Dedifferentiated amniotic fluid mesenchymal stem cell (primary cell): ENCODE results near the gene EVX1.

Experiments used
- DNase-seq: peaks from one replicate; pipeline ENCODE4 v3.0.0-alpha.2; 2016; ENCODE audit errors: extremely low spot score

EVX1 gene

DNA sequence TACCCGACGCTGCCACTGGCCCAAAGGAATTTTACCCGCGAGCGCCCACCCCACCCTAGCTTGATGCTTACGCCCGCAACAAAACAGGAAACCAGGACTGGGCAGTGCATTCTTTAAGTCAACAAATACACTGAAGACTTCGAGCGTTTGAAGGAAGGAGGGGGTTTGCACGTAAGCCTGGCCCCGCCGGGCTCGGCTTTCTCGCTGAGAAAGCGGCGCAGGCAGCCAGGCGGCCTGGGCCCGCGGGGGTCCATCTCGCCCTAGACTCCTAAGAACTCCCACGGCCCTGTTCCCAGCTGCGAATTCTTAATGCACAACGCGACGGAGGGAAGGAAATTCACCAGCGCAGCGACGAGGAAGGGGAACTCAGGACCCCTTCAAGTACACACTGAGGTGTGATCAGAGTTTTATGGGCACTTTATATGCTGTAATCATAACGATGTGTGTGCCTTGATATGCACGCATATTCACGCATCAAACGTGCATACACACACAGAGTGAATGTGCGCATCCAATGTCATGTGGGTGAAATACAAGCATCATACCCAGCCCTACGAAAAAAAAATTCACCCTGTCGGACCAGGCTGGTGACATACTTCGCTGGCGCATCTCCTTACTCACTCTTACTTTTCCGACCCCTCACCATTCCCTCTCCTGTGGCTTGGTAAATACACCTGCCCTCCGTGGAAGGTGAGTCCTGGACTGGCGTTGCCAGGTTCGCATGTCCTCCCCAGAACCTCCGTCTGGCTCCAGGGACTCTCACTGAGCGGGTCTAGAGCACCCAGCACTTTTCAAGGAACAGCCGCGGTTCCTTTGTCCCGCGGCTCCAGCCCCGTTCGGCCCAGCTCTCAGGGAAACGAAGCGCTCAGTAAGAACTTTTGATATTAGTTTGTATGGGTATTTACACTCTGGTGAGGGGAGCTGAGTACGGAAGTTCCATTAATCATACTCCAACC is 37.0 kb upstream of the EVX1 start:
- no peak for DNase-seq

DNA sequence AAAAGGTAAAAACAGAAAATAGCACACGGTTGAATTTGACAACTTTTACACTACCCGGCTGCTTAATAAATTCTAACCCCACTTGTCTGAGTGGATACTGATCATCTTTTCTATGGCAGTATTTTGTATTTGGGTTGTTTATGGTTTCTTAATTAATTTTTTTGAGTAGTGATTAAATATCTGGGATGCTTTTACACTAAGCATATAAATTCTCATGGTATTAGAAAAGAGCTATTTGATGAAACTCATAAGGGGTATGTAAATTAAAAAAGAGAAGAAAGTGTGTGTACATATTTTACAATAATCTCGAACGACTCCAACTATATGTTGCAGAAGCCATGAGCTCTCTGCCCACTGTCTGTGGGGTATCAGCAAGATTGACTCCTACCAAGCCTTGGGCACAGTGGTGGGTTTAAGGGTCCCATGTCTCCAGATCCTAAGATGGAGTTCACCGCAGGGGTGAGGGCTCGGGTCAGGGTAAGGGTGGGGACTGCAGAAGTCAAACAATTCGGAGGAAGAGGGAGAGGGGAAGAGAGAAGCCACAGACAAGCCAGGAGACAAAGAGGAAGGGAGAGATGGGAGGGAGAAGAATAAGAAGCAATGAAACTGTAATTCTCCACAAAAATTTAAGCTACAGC is 35.1 kb upstream of the EVX1 start:
- no peak for DNase-seq

DNA sequence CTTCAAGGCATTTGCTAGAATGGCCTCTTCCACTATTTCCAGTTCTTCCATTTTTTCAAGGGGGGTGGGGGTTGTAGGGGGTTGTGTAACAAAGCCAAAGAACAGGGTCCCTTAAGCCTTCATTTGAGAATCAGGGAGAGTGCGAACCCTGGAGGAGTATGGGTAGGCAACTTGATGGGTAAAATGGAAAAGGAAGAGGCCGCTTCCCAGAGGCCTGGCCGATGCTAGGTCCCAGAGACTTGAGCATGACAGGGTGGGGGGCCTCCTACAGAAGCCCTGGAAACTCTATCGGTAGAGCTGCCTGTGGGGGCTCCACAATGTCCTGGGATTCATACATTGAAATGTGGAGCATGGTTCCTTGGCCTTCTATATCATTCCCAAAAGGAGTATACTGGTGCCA is 33.6 kb upstream of the EVX1 start:
- no peak for DNase-seq

DNA sequence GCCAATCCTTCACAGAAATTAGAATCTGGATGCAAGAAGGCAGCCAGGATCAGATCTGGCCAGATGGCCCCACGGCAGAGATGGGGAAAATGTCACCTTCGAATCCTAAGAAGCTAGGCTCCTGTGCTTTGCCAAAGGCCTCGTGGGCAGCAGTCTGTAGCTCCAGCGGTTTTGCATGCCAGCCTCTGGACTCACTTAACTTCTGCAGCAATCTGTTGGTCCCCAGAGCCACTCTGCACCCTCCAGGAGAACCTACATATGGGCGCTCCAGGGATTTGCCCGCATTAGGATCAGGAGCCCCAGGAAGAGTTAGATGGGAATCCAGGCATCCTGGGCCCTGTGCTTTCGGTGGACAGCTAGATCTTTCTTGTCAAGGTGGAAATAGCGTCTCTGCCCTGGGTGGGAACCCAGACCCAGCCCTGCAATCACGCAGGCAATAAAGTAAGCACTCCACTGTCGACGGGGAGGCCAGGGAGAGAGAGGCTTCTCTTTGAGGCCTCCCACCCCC is 32.6 kb upstream of the EVX1 start:
- DNase-seq = no peak

DNA sequence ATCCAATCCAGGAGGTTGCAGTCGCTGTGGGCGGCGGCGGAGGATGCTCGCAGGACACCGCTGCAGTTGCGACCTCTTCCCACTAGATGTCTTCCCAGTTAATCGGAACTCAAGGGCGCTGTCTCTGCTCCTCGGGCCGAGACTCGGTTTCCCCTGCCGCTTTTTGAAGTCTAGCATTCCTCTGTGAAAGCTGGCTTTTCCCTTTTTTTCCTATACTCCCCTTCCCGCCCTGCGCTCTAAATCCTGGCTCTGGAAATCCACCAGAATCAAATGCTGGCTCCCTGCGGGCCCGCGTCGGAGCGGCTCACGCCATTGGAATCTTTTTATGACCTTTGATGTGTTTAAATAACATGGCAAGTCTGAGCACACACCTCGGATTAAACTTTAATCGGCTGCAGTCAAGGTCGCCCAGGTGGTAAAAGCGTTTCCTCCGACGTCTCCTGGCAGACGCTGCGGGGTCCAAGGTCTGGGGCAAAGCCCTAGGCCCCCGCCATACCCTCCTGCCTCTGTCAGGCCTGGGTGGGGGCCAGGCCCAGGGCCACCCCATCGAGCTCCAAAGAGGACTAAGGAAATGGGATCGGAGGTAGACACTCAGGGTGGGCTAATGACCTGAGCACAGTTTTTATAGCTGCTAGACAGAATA is 32.0 kb upstream of the EVX1 start:
- DNase-seq = peak; percentile 23

DNA sequence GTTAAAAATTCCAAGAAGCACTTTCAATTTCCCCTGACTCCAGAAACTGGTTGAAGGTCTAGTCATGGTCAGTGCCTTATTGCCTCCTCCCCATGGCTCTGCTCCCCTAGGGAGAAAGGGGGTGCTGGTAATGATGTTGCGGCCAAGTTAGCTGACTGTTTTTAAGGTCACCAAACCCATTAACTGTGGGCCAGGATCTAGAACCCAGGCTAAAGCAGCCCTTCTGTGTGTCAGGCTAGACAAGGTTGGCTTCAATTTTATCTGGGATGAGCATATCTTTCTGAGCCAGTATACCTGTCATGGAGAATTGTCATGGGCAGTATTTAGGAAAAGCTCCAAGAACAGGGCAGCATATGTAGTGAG is 31.5 kb upstream of the EVX1 start:
- DNase-seq = no peak

DNA sequence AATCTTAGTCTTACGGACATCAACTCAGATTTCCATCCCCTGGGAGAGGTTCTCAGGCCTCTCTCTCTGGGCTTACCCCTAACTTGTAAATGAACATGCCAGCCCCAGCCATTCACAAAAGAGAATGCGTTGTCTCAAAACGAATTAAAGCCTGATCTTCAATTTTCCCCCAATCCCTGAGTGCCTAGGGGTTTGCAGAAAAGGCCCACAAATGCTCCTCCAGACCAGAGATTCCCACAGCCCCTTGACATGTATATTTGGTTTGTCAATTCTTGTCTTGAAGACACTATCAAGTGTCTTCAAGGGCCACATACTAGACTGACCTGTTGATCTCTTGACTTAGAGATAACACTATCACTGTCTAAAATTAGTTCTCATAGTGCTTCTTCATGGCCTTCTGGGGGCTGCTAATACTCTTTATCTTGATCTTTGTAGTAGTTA is 30.8 kb upstream of the EVX1 start:
- DNase-seq = no peak

DNA sequence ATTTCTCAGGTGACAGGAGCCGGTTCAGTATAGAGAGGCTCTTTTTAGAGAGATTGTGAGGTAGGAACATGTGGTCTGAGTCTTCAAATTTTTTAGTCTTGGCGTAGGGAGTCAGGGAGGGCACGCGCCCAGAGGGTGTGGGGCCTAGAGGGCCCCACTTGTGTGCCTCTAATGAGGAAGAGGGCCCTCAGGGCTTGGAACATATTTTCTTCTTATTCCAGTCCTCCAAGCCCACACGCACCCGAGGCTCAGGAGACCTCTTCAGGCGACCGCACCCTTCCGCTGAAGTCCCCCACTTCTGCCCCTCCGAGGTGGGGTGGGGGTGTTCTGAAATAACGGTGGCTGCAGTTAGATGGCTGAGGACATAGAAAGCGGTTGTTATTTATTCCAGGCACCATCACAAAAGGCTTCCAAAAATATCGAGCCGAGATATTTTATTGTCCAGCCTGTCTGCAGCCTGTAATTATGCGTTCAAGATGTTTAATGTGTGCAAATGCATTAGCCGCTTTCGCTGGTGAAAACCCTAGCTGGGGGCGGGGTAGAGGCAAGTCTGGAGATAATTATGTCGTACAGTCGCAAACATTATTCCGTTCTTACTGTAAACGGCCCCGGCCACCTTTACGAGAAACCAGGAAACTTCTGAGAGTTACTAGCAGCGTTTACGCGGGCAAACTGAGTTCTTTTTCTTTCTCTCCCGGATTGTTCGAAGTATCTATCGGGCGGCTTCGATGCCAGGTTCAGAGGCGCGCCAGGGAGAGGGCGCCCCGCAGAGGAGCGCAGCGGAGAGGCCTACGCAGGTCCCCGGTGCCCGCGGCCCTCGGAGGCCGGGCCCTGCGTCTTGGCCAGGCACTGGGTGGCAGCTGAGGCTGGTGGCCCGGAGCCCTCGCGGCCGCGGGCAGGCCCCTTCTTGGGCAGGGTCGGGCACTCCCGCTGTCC is 29.8 kb upstream of the EVX1 start:
- no peak for DNase-seq

DNA sequence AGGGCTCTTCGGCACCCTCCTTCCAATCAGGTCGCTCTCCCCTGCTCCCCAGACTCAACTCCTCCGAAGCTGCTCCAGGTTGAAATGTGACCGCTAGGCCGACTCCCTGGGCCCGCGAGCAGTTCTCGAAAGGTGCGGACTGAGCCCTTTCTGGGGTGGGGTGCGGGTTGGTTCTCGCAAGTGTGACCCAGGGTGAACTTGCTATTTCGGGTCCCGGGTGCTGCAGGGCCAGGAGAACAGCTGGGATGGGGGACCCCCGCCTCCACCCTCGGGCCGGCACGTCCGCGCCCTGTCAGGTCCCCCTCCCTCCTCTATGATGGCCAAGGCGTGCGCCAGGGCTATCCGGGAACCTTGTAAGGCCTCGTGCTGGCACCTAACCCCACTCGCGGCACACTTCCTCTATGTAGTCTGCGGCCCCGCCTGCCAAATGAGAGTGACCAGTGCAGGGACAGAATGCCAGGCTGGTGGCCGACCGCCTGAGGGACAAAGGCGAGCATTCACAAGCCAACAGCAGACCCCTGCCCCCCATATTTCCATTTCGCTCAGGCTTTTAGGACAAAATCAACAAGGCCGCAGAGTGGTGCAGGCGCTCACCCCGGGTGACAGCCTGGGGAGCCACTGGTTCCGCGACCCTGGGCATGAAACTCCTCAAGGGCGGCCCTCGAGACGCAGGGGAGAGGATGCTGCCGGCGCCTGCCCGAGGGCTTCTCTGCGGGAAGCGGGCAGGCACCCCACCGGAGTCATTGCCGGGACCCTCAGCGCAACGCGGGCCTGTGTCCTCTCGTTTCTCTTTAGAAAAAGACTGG is 29.0 kb upstream of the EVX1 start:
- DNase-seq = no peak

DNA sequence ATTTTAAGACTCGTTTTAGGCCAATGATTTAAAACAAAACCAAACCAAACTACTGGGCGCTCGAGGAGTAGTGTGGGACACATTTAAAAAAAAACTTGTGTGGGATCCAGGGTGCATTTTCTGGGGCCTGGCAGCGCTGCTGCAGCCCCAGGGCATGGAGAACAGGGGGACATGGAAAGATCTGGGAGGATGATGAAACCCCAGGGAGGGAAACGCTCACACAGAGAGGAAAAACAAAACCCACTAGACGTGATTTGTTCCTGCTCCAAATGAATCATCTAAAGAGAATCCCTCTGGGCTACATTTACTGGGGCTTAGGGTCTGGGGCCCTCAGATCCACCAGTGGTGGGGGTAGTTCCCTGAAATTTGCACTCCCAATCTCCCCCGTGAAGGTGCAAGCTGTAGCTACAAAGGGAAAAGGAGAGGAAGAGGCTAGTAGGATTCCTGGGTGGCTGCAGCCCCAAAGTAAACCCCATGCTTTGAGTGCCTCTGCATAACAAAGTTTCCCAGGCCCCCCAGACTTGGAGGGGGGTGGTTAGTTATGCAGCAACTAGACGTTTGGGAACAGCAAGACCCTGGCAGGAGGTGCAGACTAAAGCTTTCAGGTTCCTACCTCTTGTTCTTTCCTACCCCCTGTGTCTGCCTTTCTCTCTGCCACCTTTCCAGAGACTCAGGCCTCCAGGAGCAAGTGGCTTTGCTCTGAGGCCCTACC is 28.2 kb upstream of the EVX1 start:
- no peak for DNase-seq

DNA sequence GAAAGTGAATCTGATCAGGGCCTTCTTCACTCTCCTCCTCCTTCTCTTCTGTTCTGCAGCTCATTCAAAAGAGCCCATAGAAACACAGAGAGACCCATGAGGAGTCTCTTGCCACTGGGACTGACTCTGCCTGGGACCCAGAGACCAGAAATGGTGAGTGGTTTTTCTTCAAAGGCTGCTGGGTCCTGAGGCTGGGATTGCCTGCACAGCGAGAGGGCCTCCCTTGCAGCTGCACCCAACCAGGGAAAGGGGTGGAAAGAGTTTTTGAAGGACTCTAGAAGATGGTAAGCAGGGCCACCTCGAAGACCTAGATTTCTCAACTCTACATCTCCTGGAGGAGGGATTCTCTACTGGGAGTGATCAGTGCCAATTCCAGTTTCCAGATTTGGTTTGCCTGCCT is 27.2 kb upstream of the EVX1 start:
- no peak for DNase-seq

DNA sequence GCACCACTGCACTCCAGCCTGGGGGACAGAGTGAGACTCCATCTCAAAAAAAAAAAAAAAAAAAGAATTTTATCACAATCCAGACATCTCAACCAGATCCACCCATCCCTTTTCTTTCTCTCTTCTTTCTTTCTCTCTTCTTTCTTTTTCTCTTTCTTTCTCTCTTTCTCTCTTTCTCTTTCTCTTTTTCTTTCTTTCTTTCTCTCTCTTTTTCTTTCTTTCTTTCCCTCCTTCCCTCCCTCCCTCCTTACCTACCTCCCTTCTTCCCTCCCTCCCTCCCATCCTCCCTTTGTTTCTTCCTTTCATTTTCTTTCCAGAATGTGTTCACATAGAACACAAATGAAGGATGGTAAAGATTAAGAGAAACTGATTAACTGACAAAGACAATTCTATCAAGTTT is 24.7 kb upstream of the EVX1 start:
- DNase-seq = no peak

DNA sequence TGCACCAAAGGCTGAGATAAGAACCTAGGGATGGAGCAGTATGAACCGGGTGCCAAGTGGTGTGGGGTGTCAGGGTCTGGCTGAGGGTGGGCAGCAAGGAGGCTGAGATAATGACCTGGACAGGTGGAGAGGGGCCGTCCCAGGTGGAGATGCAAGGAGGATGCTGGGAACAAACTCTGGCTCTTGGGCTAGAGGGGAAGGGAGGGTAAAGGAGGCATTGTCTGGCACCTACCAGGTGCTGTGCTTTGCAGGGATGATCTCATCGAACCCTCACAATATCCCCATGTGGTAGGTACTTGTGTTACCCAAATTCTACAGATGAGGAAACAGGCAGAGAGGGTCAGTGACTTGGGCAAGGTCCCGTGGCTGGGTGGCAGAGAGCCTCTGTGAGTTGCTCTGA is 22.8 kb upstream of the EVX1 start:
- DNase-seq = no peak

DNA sequence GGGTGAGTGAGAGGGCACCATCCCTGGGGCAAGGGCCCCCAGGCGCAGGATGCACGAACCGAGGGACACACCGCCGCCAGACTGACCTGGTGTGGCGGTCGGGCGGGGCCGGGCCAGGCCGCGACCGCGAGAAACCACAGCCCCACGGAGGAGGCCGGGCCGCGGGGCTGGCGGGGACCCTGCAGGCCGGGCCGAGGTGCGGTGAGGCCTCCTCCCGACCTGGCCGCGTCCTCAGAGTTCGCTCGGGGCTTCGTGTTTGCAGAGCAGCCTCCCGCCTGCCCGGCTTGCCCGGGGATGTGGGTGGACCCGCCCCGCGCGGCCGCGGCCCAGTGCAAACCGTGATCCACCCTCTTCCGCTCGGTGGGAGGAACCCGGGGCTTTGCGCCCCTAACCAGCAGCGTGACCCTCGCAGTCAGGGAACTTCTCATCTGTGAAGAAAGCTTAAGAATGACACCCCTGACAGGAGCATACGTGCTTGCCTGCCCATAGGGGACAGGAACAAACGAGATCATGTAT is 22.1 kb upstream of the EVX1 start:
- no peak for DNase-seq

DNA sequence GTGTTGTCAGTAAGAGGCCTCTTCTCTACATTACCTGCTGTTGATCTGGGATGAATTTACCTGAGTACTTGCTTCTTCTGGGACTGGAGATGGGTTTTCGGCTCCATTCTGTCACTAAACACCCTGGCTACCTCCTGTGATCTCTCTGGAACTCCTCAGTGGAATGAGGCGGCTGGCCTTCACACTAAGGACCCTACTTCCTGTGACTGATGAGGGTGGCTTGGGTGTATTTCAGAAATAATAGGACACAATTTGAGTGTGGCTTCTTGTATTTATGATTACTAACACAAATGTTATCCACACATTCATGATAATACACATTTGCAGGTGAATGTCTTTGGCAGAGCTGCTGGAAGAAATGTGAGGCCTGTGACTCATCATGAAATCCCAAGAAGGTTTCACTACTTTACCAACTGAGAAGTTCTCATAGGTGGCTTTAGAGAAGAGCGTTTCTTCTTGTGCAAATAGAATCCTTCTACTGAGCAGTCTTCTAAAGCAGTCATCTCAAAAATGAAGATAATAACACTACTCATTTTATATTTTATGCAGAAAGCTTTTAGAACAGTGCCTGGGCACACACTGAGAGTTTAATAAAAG is 21.3 kb upstream of the EVX1 start:
- no peak for DNase-seq

DNA sequence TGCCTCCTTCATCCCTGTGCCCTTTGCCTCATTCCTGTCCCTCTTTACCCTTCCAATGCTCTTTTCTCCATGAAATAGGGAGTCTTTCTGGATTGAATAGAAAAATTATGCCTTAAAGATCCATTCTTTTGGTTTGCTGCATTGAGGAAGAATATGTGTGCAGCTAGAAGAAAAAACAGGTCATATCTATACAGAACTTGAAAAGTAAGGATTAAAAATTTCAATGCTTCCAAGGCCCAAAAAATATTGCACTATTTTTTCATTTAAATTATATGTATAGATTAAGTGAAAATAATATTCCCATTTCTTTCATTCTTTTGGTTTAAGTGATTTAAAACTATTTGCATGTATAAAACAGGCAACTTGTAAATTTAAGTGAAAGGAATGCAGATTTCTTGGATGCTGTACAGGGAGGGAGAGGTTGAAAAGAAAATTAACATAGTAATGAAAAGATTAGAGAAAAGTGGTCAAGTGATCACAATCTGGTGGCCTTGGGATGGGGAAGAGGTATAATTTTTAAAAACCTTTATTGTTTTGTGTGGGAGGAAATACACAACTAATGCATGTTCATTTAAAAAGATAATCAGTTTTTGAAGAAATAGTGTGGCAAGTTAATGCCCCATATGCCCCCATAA is 18.5 kb upstream of the EVX1 start:
- DNase-seq = no peak

DNA sequence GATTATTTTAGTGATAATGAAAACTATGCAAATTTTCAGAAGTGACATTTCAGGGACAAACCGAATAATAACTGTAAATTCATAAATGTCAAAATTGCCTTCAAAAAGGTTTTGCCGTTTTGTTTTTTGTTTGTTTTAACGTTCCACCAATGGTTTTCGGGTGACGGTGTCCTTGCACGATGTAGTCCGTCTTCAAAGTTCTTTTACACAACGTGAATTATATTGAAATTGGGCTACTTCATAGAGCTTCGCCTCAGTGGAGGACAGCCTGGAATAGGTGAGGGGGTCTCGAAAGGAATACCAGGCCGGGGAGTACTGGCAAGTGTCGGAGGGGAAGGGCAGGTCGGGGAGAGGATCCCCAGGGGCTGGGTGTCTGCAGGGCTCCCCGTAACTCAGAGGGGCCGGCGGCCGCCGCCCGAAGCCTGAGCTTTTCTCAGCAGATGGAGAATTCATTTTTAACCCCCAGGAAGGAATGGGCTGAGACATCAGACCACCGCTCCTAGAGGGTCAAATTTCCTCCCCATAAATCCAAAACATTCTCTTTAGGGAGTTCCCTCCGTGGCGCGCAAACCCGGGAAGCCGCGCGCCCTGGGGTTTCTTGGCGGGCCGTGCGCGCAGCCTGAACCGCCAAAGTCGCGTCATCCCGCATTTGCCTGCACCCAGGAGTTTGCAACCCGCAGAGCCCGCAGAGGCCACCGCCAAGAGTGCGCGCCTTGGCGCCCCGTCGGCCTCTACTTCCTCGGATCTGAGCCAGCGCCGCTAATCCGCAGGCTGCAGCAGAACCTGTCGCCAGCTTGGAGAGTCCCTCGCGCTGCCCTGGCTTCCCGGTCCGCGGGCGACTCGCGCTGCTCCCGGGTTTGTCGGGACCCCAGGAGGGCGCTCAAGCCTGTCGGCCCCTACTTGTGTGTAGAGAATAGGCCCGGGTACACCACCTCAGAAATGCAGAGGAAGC is 17.3 kb upstream of the EVX1 start:
- no peak for DNase-seq

DNA sequence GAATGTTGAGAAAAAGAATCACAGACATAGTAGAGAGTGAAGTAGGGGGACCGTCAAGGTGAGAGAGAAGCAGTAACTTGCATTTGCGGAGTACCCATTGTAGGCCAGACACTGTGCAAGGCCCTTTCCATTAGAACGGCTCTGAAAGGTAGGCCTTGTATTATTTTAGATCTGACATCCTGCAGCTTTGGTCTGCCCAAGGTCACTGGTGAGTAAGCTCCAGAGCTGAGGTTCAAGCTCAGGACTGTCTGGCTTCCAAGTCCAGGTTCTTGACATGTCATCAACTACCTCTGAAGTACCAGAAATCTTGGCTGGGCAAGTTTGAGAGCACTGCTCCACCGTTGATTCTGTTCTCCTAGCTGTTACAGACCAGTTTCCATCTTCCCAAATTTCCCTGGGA is 13.2 kb upstream of the EVX1 start:
- no peak for DNase-seq
